HCT116 (cell line): ENCODE data around the gene PDXK. TPM values are rescaled to one million over a fixed set of nuclear protein-coding genes. Genes with fewer than 3 reads are reported as not detected.
A peak's percentile ranks its signal among the peaks of the same experiment; 100 is the strongest.

Source experiments
- ATAC-seq: fragments of 200-7000 bp; cut with Tn5 transposase; 2 replicates; pipeline ENCODE4 v1.9.1; 2020; ENCODE audit warnings: mild to moderate bottlenecking, moderate library complexity
- BruUV-seq: library from RNA; stranded (reverse); fragments of 400-500 nt; replicated peaks from 2 replicates; lab custom pipeline; 2021; lab: Mats Ljungman, UMichigan
- CTCF ChIA-PET: fragments of 300-600 bp; sonication (Branson Sonifier 250); formaldehyde crosslinking; loops from one replicate; lab custom pipeline; 2021; ENCODE audit warnings: antibody characterized with exemption; lab: Charles Lee
- POLR2A ChIA-PET: fragments of 300-600, 350-600 bp; sonication (Branson Sonifier 250); formaldehyde crosslinking; loops from one replicate; lab custom pipeline; 2021; ENCODE audit warnings: antibody characterized with exemption; lab: Charles Lee
- RAD21 ChIA-PET, 2 experiments: fragments of 300-600 bp; sonication (Branson Sonifier 250); formaldehyde crosslinking; loops; one replicate each; lab custom pipeline; 2023; ENCODE audit warnings: low total read pairs in 2 of 2; ENCODE audit not compliant: uncharacterized antibody in 2 of 2, unreplicated experiment in 2 of 2, low non-redundant PET in 1 of 2; lab: Charles Lee
- DNase-seq: peaks from one replicate; pipeline ENCODE4 v3.0.0-alpha.2; 2010; ENCODE audit warnings: low read depth, low spot score
- H2AFZ ChIP-seq: fragments of 200-600 bp; shearing (Covaris generic), sonication (generic); 2 replicates; pipeline ENCODE4 v1.6.1; 2017; ENCODE audit warnings: low read depth, mixed run types, mixed read lengths, antibody characterized with exemption, low read length; ENCODE audit not compliant: poor library complexity, severe bottlenecking
- H3K27ac ChIP-seq: 2 replicates; pipeline ENCODE4 v1.5.1; 2012; ENCODE audit warnings: low read depth, low read length
- H3K27me3 ChIP-seq: fragments of 200-600 bp; sonication (generic); 2 replicates; pipeline ENCODE4 v1.6.1; 2016; ENCODE audit warnings: mixed run types, low read length, mixed read lengths; ENCODE audit not compliant: insufficient read depth
- H3K36me3 ChIP-seq, 2 experiments: fragments of 200-500 bp in 1 of 2; fragments of 200-600 bp in 1 of 2; sonication (Bioruptor generic) in 1 of 2; sonication (generic) in 1 of 2; 2 replicates each; pipeline versions ENCODE4 v1.5.1 to v1.6.1; 2014 to 2016; ENCODE audit warnings: low read length in 2 of 2, inconsistent platforms in 1 of 2, mixed read lengths in 1 of 2, mixed run types in 1 of 2; ENCODE audit not compliant: insufficient read depth in 2 of 2, control insufficient read depth in 1 of 2
- H3K4me1 ChIP-seq, 2 experiments: fragments of 200-600 bp in 1 of 2; sonication (generic) in 1 of 2; 2 replicates each; pipeline versions ENCODE4 v1.5.1 to v1.6.1; 2012 to 2017; ENCODE audit warnings: low read length in 2 of 2, inconsistent platforms in 1 of 2, mild to moderate bottlenecking in 1 of 2, mixed read lengths in 1 of 2, mixed run types in 1 of 2, moderate library complexity in 1 of 2; ENCODE audit not compliant: insufficient read depth in 2 of 2, control insufficient read depth in 1 of 2
- H3K4me2 ChIP-seq: fragments of 200-600 bp; sonication (generic); 2 replicates; pipeline ENCODE4 v1.6.1; 2017; ENCODE audit warnings: mixed run types, low read length, mixed read lengths
- H3K4me3 ChIP-seq, 2 experiments: fragments of 200-600 bp in 1 of 2; sonication (generic) in 1 of 2; replicated peaks in 1 of 2; 2 replicates each; pipeline ENCODE4 v1.5.1; 2011 to 2016; ENCODE audit warnings: low read length in 2 of 2, control low read depth in 1 of 2, low read depth in 1 of 2, mild to moderate bottlenecking in 1 of 2, mixed read lengths in 1 of 2, mixed run types in 1 of 2
- H3K79me2 ChIP-seq: fragments of 200-600 bp; sonication (generic); 2 replicates; pipeline ENCODE4 v1.6.1; 2017; ENCODE audit warnings: mild to moderate bottlenecking, mixed run types, low read length, moderate library complexity, mixed read lengths; ENCODE audit not compliant: insufficient read depth
- H3K9ac ChIP-seq: fragments of 200-600 bp; sonication (generic); 2 replicates; pipeline ENCODE4 v1.6.1; 2016; ENCODE audit warnings: low read length, mixed read lengths
- H3K9me2 ChIP-seq: fragments of 200-600 bp; sonication (generic), shearing (Covaris generic); 2 replicates; pipeline ENCODE4 v1.6.1; 2017; ENCODE audit warnings: mixed run types, mild to moderate bottlenecking, moderate library complexity; ENCODE audit not compliant: insufficient read depth
- H3K9me3 ChIP-seq, 2 experiments: fragments of 200-500 bp in 1 of 2; fragments of 200-600 bp in 1 of 2; sonication (Bioruptor generic) in 1 of 2; sonication (generic) in 1 of 2; 2 replicates each; pipeline ENCODE4 v1.6.1; 2014 to 2017; ENCODE audit warnings: low read length in 2 of 2, mixed read lengths in 2 of 2, inconsistent platforms in 1 of 2, low read depth in 1 of 2, mild to moderate bottlenecking in 1 of 2, mixed run types in 1 of 2, moderate library complexity in 1 of 2; ENCODE audit not compliant: control insufficient read depth in 1 of 2, insufficient read depth in 1 of 2
- H4K20me1 ChIP-seq: fragments of 200-600 bp; sonication (generic), shearing (Covaris generic); 2 replicates; pipeline ENCODE4 v1.6.1; 2017; ENCODE audit warnings: mixed run types, mild to moderate bottlenecking, moderate library complexity; ENCODE audit not compliant: insufficient read depth
- ATF3 ChIP-seq: IDR thresholded peaks from 2 replicates; pipeline ENCODE4 v1.6.1; 2012
- CBX3 ChIP-seq: IDR thresholded peaks from 2 replicates; pipeline ENCODE4 v1.6.1; 2012; ENCODE audit warnings: low read depth
- CTCF ChIP-seq, 3 experiments: fragments of 200-600 bp in 1 of 3; sonication (generic) in 1 of 3; IDR thresholded peaks in 2 of 3; conservative IDR thresholded peaks in 1 of 3; 2 replicates each; pipeline ENCODE4 v1.5.1; 2012 to 2017; ENCODE audit warnings: low read depth in 2 of 3, low read length in 2 of 3, antibody characterized with exemption in 1 of 3, borderline replicate concordance in 1 of 3, control low read depth in 1 of 3, mild to moderate bottlenecking in 1 of 3, mixed read lengths in 1 of 3, mixed run types in 1 of 3, moderate library complexity in 1 of 3; ENCODE audit not compliant: insufficient read depth in 1 of 3
- EGR1 ChIP-seq: IDR thresholded peaks from 2 replicates; pipeline ENCODE4 v1.6.1; 2012; ENCODE audit warnings: low read depth
- ELF1 ChIP-seq: IDR thresholded peaks from 2 replicates; pipeline ENCODE4 v1.6.1; 2012; ENCODE audit warnings: low read depth, borderline replicate concordance
- EZH2 ChIP-seq: fragments of 200-600 bp; sonication (generic); IDR thresholded peaks from 2 replicates; pipeline ENCODE4 v1.6.1; 2017; ENCODE audit warnings: antibody characterized with exemption, mixed run types
- FOSL1 ChIP-seq: IDR thresholded peaks from 2 replicates; pipeline ENCODE4 v1.6.1; 2012; ENCODE audit warnings: low read depth
- JUND ChIP-seq: IDR thresholded peaks from 2 replicates; pipeline ENCODE4 v1.6.1; 2012
- POLR2A ChIP-seq: IDR thresholded peaks from 2 replicates; pipeline ENCODE4 v1.7.0; 2011; ENCODE audit warnings: borderline replicate concordance; ENCODE audit not compliant: insufficient read depth, insufficient read length; ENCODE audit errors: extremely low read depth
- RAD21 ChIP-seq: IDR thresholded peaks from 2 replicates; pipeline ENCODE4 v1.6.1; 2012; ENCODE audit warnings: low read depth, mild to moderate bottlenecking
- SP1 ChIP-seq: IDR thresholded peaks from 2 replicates; pipeline ENCODE4 v1.6.1; 2012; ENCODE audit warnings: low read depth
- SRF ChIP-seq: IDR thresholded peaks from 2 replicates; pipeline ENCODE4 v1.6.1; 2012; ENCODE audit warnings: low read depth
- TCF7L2 ChIP-seq: IDR thresholded peaks from 2 replicates; pipeline ENCODE4 v1.7.0; 2011; ENCODE audit warnings: borderline replicate concordance, inconsistent platforms; ENCODE audit not compliant: insufficient read depth, insufficient read length; ENCODE audit errors: extremely low read depth
- ZBTB33 ChIP-seq: IDR thresholded peaks from 2 replicates; pipeline ENCODE4 v1.6.1; 2011; ENCODE audit warnings: mild to moderate bottlenecking, low read length, moderate library complexity; ENCODE audit not compliant: insufficient replicate concordance; ENCODE audit errors: extremely low read depth
- ZFX ChIP-seq: fragments of 450-650 bp; IDR thresholded peaks from 2 replicates; pipeline ENCODE4 v1.6.1; 2017
- ZNF274 ChIP-seq: fragments of 200-500 bp; sonication (Bioruptor generic); IDR thresholded peaks from 2 replicates; pipeline ENCODE4 v1.6.1; 2014; ENCODE audit warnings: mild to moderate bottlenecking, low read depth, low read length, inconsistent platforms
- intact Hi-C: fragments of 100-400 bp; cut with micrococcal nuclease; formaldehyde crosslinking; loops from 2 replicates; pipeline ENCODE4 v1.10.0; 2022
- total RNA-seq: library from RNA; stranded (reverse); gene quantifications from one replicate; pipeline ENCODE4 v1.2.1, GENCODE V29; 2021; ENCODE audit not compliant: unreplicated experiment
- TF ChIP-seq, protein P1 (sequence below): IDR thresholded peaks from 2 replicates; pipeline ENCODE4 v1.6.1; 2012

PDXK gene
- total RNA-seq, 1 experiment from 2014 or later, result 127 TPM

GRCh38 chr21:43767984-43768867 is 49.3 kb downstream of the PDXK start:
- RAD21 ChIA-PET, result no interaction called here
- Histone ChIP-seq H3K9ac (peak overlapping the region; percentile 70), H3K4me3 (peak overlapping the region in 1 of 2 experiments; percentile 23; a peak in 1 of 4 replicates), H3K36me3 (peaks cover 4% of the 10 kb centered on the region in 2 experiments; a peak in 3 of 4 replicates), H3K27me3 (no peaks in the 10 kb centered on the region), H3K4me1 (peaks cover 15 to 41% of the 10 kb centered on the region in 2 experiments)
- intact Hi-C loops, result no loop called here
- CTCF ChIA-PET, result no interaction called here
- TF ChIP-seq ZFX (peak; percentile 74; the same call in 1 of the 2 replicates), EGR1 (no peak)
- TF ChIP-seq, all 23 proteins: peak for 1
- no peaks in the 10 kb centered on the region for H3K79me2 ChIP-seq
- no TSS peak for BruUV-seq
- H3K4me2 ChIP-seq, result peak overlapping the region; percentile 75
- H2AFZ ChIP-seq, result no peak overlapping the region
- POLR2A ChIA-PET, result no interaction called here
- H4K20me1 ChIP-seq, result no peaks in the 10 kb centered on the region
- no peaks in the 10 kb centered on the region for H3K9me2 ChIP-seq
- DNase-seq, result peak; percentile 39
- peak overlapping the region; percentile 88 for H3K27ac ChIP-seq
- H3K9me3 ChIP-seq, result no peaks in the 10 kb centered on the region
- ATAC-seq, result peak; percentile 72

- RAD21 ChIA-PET, result no interaction called here
- TF ChIP-seq ATF3, result no peak
- no peak for TF ChIP-seq CBX3
- TF ChIP-seq SP1, result no peak
- TF ChIP-seq FOSL1, result no peak
- TF ChIP-seq JUND, result no peak
- no peak for TF ChIP-seq SRF
- TF ChIP-seq POLR2A, result no peak
- no peak for TF ChIP-seq CTCF (IDR thresholded peaks at IDR 0.05 in 2 of 3, conservative IDR thresholded peaks at IDR 0.05 in 1 of 3; ENCODE audit: borderline replicate concordance in 1 of 3, insufficient read depth in 1 of 3, low read depth in 2 of 3, low read length in 2 of 3)
- TF ChIP-seq EZH2, result no peak
- TF ChIP-seq TCF7L2, result no peak
- TF ChIP-seq ZNF274, result no peak
- TF ChIP-seq RAD21, result no peak
- TF ChIP-seq ELF1, result no peak
- TF ChIP-seq, protein P1, sequence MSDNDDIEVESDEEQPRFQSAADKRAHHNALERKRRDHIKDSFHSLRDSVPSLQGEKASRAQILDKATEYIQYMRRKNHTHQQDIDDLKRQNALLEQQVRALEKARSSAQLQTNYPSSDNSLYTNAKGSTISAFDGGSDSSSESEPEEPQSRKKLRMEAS, result no peak
- TF ChIP-seq ZBTB33, result no peak
Observed at GRCh38 chr21:43768868-43769167, 49.9 kb downstream of the PDXK start.

More at GRCh38 chr21:43768868-43769167, 49.9 kb downstream of the PDXK start:
- Histone ChIP-seq H3K9me2 (no peaks in the 10 kb centered on the region), H3K27ac (peak overlapping the region; percentile 88), H3K4me3 (no peak overlapping the region), H3K27me3 (no peaks in the 10 kb centered on the region), H3K9me3 (no peaks in the 10 kb centered on the region), H3K36me3 (peaks cover 6 to 8% of the 10 kb centered on the region in 2 experiments; a peak in 2 of 4 replicates), H3K4me1 (peaks cover 15 to 41% of the 10 kb centered on the region in 2 experiments), H3K4me2 (peak overlapping the region; percentile 75), H3K79me2 (no peaks in the 10 kb centered on the region), H3K9ac (peak overlapping the region; percentile 70), H4K20me1 (no peaks in the 10 kb centered on the region), H2AFZ (no peak overlapping the region)
- ChIA-PET CTCF (no interaction called here), POLR2A (no interaction called here)
- DNase-seq (no peak), ATAC-seq (no peak; the same call in 1 of the 2 replicates)
- intact Hi-C loops, result no loop called here
- BruUV-seq, result no TSS peak
